GM21717 (cell line): Measurements from ENCODE around the gene GLI2.

Experiments
- ATAC-seq: cut with Tn5 transposase; IDR thresholded peaks from one replicate; pipeline ENCODE4 v1.9.1; 2021; ENCODE audit warnings: mild to moderate bottlenecking, moderate library complexity; ENCODE audit not compliant: unreplicated experiment

Gene GLI2

GRCh38 chr2:120754067-120754960 lies 18.6 kb downstream of the GLI2 start:
- no peak for ATAC-seq

GRCh38 chr2:120758181-120759144 lies 22.8 kb downstream of the GLI2 start:
- ATAC-seq: no peak

GRCh38 chr2:120759543-120760331 lies 24.1 kb downstream of the GLI2 start:
- no peak for ATAC-seq

- ATAC-seq: no peak
Measured at GRCh38 chr2:120760446-120761135, 24.9 kb downstream of the GLI2 start.

GRCh38 chr2:120761164-120761861 lies 25.6 kb downstream of the GLI2 start:
- no peak for ATAC-seq

- no peak for ATAC-seq
Measured at GRCh38 chr2:120761911-120762310, 26.2 kb downstream of the GLI2 start.

- ATAC-seq: no peak
Measured at GRCh38 chr2:120762341-120763061, 26.8 kb downstream of the GLI2 start.

- ATAC-seq: no peak
Measured at GRCh38 chr2:120763508-120763907, 27.8 kb downstream of the GLI2 start.

- no peak for ATAC-seq
Measured at GRCh38 chr2:120763931-120764330, 28.3 kb downstream of the GLI2 start.

- ATAC-seq: no peak
Measured at GRCh38 chr2:120764492-120764891, 28.8 kb downstream of the GLI2 start.

- ATAC-seq: no peak
Measured at GRCh38 chr2:120764991-120765677, 29.5 kb downstream of the GLI2 start.

GRCh38 chr2:120765678-120766469 lies 30.2 kb downstream of the GLI2 start:
- ATAC-seq: no peak

- no peak for ATAC-seq
Measured at GRCh38 chr2:120766470-120767351, 31.0 kb downstream of the GLI2 start.

GRCh38 chr2:120767486-120768005 lies 31.9 kb downstream of the GLI2 start:
- ATAC-seq: no peak

GRCh38 chr2:120768112-120769048 lies 32.7 kb downstream of the GLI2 start:
- no peak for ATAC-seq
